HEK293T (cell line): ENCODE results near the gene CD34.
"Not testable (repeated sequence)": the region's sequence is repeated elsewhere in the genome, so short reads cannot be mapped to it uniquely, and the experiment has no call there.

Experiments
- CTBP1 ChIP-seq: fragments of 450-650 bp; IDR thresholded peaks from 2 replicates; pipeline ENCODE4 v1.6.1; 2016; ENCODE audit warnings: borderline replicate concordance
- ELF4 ChIP-seq: fragments of 450-650 bp; IDR thresholded peaks from 2 replicates; pipeline ENCODE4 v1.6.1; 2017; ENCODE audit warnings: antibody characterized with exemption
- FOXM1 ChIP-seq: fragments of 450-650 bp; IDR thresholded peaks from 2 replicates; pipeline ENCODE4 v1.6.1; 2017; ENCODE audit warnings: mild to moderate bottlenecking, borderline replicate concordance
- HDGF ChIP-seq: fragments of 450-650 bp; IDR thresholded peaks from 2 replicates; pipeline ENCODE4 v1.6.1; 2017; ENCODE audit warnings: antibody characterized with exemption, borderline replicate concordance
- NFRKB ChIP-seq: fragments of 450-650 bp; IDR thresholded peaks from 2 replicates; pipeline ENCODE4 v1.6.1; 2016; ENCODE audit warnings: mild to moderate bottlenecking, moderate library complexity
- TARDBP ChIP-seq: fragments of 450-650 bp; IDR thresholded peaks from 2 replicates; pipeline ENCODE4 v1.6.1; 2016
- ZNF384 ChIP-seq: fragments of 450-650 bp; IDR thresholded peaks from 2 replicates; pipeline ENCODE4 v1.6.1; 2016

DNA sequence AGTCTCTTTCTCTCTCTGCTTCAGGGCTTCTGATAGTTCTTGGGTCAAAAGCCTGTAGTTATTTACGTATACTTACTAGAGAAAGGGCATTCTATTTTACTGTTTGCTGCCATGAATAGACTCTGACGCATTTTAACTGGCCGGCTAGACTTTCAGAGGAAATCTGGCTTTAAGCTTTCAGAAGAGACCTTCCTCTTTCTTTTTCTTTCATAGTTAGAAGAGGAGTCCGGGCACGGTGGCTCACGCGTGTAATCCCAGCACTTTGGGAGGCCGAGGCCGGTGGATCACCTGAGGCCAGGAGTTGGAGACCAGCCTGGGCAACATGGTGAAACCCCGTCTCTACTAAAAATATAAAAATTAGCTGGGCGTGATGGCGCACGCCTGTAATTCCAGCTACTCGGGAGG lies 31.4 kb upstream of the CD34 start:
- not testable (repeated sequence) for TF ChIP-seq CTBP1, ELF4, TARDBP, FOXM1, HDGF, ZNF384, NFRKB
